Astrocyte (in vitro differentiated cells and primary cell): Measurements from ENCODE around the gene MEIOC.

ENCODE experiments used
- CTCF ChIP-seq: IDR thresholded peaks from 2 replicates; pipeline ENCODE4 v1.5.1; 2011; ENCODE audit warnings: low read depth, mild to moderate bottlenecking, inconsistent platforms, low read length, moderate library complexity; ENCODE audit not compliant: insufficient read depth
- EZH2 ChIP-seq: IDR thresholded peaks from 2 replicates; pipeline ENCODE4 v1.6.1; 2012; ENCODE audit warnings: mild to moderate bottlenecking, low read length, inconsistent platforms; ENCODE audit not compliant: insufficient read depth

- TF ChIP-seq CTCF = no peak
- TF ChIP-seq EZH2 = no peak
Measured at GRCh38 chr17:44693609-44694008, 37.3 kb downstream of the MEIOC start.
